ENCODE data around the gene ZBED6.

ZBED6 gene

DNA sequence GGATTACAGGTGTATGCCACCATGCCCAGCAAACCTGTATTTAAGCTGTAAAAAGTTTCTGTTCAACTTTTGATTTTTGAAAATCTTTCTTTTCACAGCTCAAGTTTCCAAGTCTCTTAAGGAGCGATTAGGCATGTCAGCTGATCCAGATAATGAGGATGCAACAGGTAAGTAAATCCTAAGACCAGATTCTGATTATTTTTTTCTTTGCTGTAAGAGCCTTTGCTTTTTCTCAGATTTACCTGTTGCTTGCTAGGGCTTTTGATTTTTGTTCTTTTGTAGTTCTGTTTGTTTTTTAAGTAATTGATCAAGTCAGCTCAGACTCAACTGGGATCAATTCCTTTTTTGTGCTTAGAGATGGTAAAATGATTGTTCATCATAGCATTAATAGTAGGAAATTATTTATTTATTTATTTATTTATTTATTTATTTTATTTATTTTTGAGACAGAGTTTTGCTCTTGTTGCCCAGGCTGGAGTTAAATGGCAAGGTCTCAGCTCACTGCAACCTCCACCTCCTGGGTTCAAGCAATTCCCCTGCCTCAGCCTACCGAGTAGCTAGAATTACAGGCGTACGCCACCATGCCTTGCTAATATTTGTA, 44.9 kb downstream of the ZBED6 start:
- Histone ChIP-seq H3K4me1 (ENCODE audit: insufficient read depth, low read length) (no peaks in the 10 kb centered on the region), H3K36me3 (ENCODE audit: insufficient read depth, low read length) (peaks cover 42% of the 10 kb centered on the region), H3K9ac (ENCODE audit: low read depth, low read length) (no peak overlapping the region), H3K9me3 (ENCODE audit: control insufficient read depth, insufficient read depth, low read length) (peaks cover 5% of the 10 kb centered on the region; the same call in 1 of the 2 replicates)

DNA sequence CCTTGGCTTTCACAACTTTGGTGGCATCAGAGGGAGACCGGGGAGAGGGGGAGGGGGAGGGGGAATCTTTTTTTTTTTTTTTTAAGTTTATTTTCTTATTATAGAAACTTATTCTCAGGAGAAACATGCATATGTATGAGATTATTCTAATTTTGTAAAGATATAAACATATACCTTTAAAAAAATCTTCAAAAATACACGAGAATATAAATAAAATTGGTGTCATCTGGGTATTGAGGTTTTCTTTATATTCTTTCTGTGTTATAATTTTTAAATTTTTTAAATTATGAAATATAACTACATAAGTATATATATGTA, 47.1 kb downstream of the ZBED6 start:
- H3K36me3 ChIP-seq (ENCODE audit: insufficient read depth, low read length): peaks cover 44% of the 10 kb centered on the region
- no peaks in the 10 kb centered on the region for H3K4me1 ChIP-seq (ENCODE audit: insufficient read depth, low read length)
- H3K9me3 ChIP-seq (ENCODE audit: control insufficient read depth, insufficient read depth, low read length): peaks cover 5% of the 10 kb centered on the region; the same call in 1 of the 2 replicates
- no peak overlapping the region for H3K9ac ChIP-seq (ENCODE audit: low read depth, low read length)

DNA sequence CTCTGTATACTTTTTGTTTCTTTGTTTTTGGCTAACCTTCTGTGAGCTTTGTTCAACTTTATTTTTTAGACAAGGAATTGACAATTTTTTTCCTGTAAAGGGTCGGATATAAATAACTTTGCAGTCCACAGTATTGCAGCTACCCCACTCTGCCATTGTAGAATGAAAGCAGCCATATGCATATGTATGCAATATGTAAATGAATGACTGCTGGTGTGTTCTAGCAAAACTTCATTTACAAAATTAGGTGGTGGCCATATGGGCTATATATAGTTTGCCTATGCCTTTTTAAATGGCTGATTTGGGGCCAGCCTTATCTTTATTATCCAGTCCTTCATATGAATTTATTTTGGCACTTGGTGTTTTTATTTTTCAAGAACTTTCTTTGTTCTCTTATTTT, 48.0 kb downstream of the ZBED6 start:
- Histone ChIP-seq H3K36me3 (ENCODE audit: insufficient read depth, low read length) (peaks cover 38% of the 10 kb centered on the region), H3K4me1 (ENCODE audit: insufficient read depth, low read length) (no peaks in the 10 kb centered on the region), H3K9me3 (ENCODE audit: control insufficient read depth, insufficient read depth, low read length) (peaks cover 5% of the 10 kb centered on the region; the same call in 1 of the 2 replicates), H3K9ac (ENCODE audit: low read depth, low read length) (no peak overlapping the region)
